GM23338 (cell line): Measurements from ENCODE around the gene TNNT1. TPM values are rescaled to one million over a fixed set of nuclear protein-coding genes. Genes with fewer than 3 reads are reported as not detected.
A peak's percentile ranks its signal among the peaks of the same experiment; 100 is the strongest.

Experiments used
- ATAC-seq: fragments of 200-7000 bp; cut with Tn5 transposase; 3 replicates; pipeline ENCODE4 v1.9.1; 2020
- DNase-seq: peaks from one replicate; pipeline ENCODE4 v3.0.0-alpha.2; 2015; ENCODE audit warnings: low spot score
- H2AFZ ChIP-seq: fragments of 200-600 bp; sonication (generic); 2 replicates; pipeline ENCODE4 v1.8.0; 2016; ENCODE audit warnings: antibody characterized with exemption, mild to moderate bottlenecking, moderate library complexity
- H3F3A ChIP-seq: fragments of 200-600 bp; sonication (generic); replicated peaks from 2 replicates; pipeline ENCODE4 v1.8.0; 2017; ENCODE audit warnings: antibody characterized with exemption, mixed run types, low read depth
- H3K27ac ChIP-seq: fragments of 200-600 bp; sonication (generic); 2 replicates; pipeline ENCODE4 v1.6.1; 2016; ENCODE audit warnings: low read depth
- H3K27me3 ChIP-seq: fragments of 200-600 bp; sonication (generic); 2 replicates; pipeline ENCODE4 v1.8.0; 2016; ENCODE audit warnings: mild to moderate bottlenecking, mixed run types, moderate library complexity; ENCODE audit not compliant: insufficient read depth
- H3K36me3 ChIP-seq: fragments of 200-600 bp; sonication (generic); 2 replicates; pipeline ENCODE4 v1.8.0; 2016; ENCODE audit warnings: mild to moderate bottlenecking; ENCODE audit not compliant: insufficient read depth
- H3K4me1 ChIP-seq: fragments of 200-600 bp; sonication (generic); 2 replicates; pipeline ENCODE4 v1.8.0; 2016; ENCODE audit warnings: mild to moderate bottlenecking, moderate library complexity; ENCODE audit not compliant: insufficient read depth
- H3K4me2 ChIP-seq: fragments of 200-600 bp; sonication (generic); 2 replicates; pipeline ENCODE4 v1.7.1; 2017; ENCODE audit warnings: mixed run types
- H3K4me3 ChIP-seq: fragments of 200-600 bp; sonication (generic); 2 replicates; pipeline ENCODE4 v1.6.1; 2016; ENCODE audit warnings: mixed run types
- H3K79me2 ChIP-seq: fragments of 200-600 bp; sonication (generic); replicated peaks from 2 replicates; pipeline ENCODE4 v1.8.0; 2017; ENCODE audit warnings: mild to moderate bottlenecking; ENCODE audit not compliant: insufficient read depth
- H3K9me2 ChIP-seq: fragments of 200-600 bp; sonication (generic); 2 replicates; pipeline ENCODE4 v1.8.0; 2017; ENCODE audit not compliant: insufficient read depth
- H4K20me1 ChIP-seq: fragments of 200-600 bp; sonication (generic); replicated peaks from 2 replicates; pipeline ENCODE4 v1.8.0; 2017; ENCODE audit warnings: mild to moderate bottlenecking; ENCODE audit not compliant: insufficient read depth
- H3K27ac Mint-ChIP-seq: 2 replicates; pipeline ENCODE4 v1.8.0; 2020; ENCODE audit warnings: inconsistent platforms, mild to moderate bottlenecking, moderate library complexity, mixed read lengths
- H3K27me3 Mint-ChIP-seq: 3 replicates; pipeline ENCODE4 v1.8.0; 2022; ENCODE audit warnings: low read depth, mild to moderate bottlenecking, moderate library complexity, mixed read lengths, inconsistent platforms; ENCODE audit not compliant: insufficient read depth, poor library complexity
- H3K36me3 Mint-ChIP-seq: 3 replicates; pipeline ENCODE4 v1.8.0; 2021; ENCODE audit warnings: low read depth, mild to moderate bottlenecking, inconsistent platforms, moderate library complexity, mixed read lengths
- H3K4me1 Mint-ChIP-seq: 3 replicates; pipeline ENCODE4 v1.8.0; 2020; ENCODE audit warnings: mild to moderate bottlenecking, inconsistent platforms, mixed read lengths
- H3K4me3 Mint-ChIP-seq: 3 replicates; pipeline ENCODE4 v1.8.0; 2021; ENCODE audit warnings: moderate library complexity, mild to moderate bottlenecking, inconsistent platforms, mixed read lengths
- H3K9me3 Mint-ChIP-seq: 3 replicates; pipeline ENCODE4 v1.8.0; 2020; ENCODE audit warnings: moderate library complexity, mild to moderate bottlenecking, inconsistent platforms, mixed read lengths
- CREB1 ChIP-seq: fragments of 250-450 bp; sonication (Bioruptor Pico); IDR thresholded peaks from 2 replicates; pipeline ENCODE4 v1.5.0; 2020; ENCODE audit warnings: low read depth, mild to moderate bottlenecking, moderate library complexity
- EZH2 ChIP-seq: fragments of 200-600 bp; sonication (generic); IDR thresholded peaks from one replicate; pipeline ENCODE4 v1.8.0; 2017; ENCODE audit warnings: antibody characterized with exemption, mild to moderate bottlenecking, low read depth; ENCODE audit not compliant: unreplicated experiment
- EZH2phosphoT487 ChIP-seq: fragments of 200-600 bp; sonication (generic); IDR thresholded peaks from one replicate; pipeline ENCODE4 v1.8.1; 2018; ENCODE audit warnings: antibody characterized with exemption; ENCODE audit not compliant: unreplicated experiment
- JUNB ChIP-seq: IDR thresholded peaks from one replicate; pipeline ENCODE4 v1.6.1; 2016; ENCODE audit warnings: antibody characterized with exemption; ENCODE audit not compliant: unreplicated experiment
- NANOG ChIP-seq: IDR thresholded peaks from 2 replicates; pipeline ENCODE4 v1.6.1; 2016; ENCODE audit warnings: antibody characterized with exemption, borderline replicate concordance
- POLR2AphosphoS5 ChIP-seq: IDR thresholded peaks from 2 replicates; pipeline ENCODE4 v1.6.1; 2016; ENCODE audit warnings: antibody characterized with exemption, low read depth
- STAT1 ChIP-seq: IDR thresholded peaks from one replicate; pipeline ENCODE4 v1.6.1; 2016; ENCODE audit warnings: antibody characterized with exemption; ENCODE audit not compliant: unreplicated experiment
- ZNF114 ChIP-seq: fragments of 250-450 bp; sonication (Bioruptor Pico); IDR thresholded peaks from 2 replicates; pipeline ENCODE4 v1.5.0; 2020; ENCODE audit warnings: mild to moderate bottlenecking, moderate library complexity
- long read RNA-seq: library from polyadenylated mRNA; unstranded; transcript quantifications from one replicate; pipeline ENCODE4 v2.0.0, GENCODE V29; 2020; ENCODE audit not compliant: unreplicated experiment
- polyA plus RNA-seq: library from polyadenylated mRNA; unstranded; fragments of >200 nt; fragmentation: Nextera tagmentation; extraction: Ambion mirVana; gene quantifications from 2 replicates; pipeline ENCODE4 v1.2.1, GENCODE V29; 2016
- total RNA-seq: library from RNA; depleted of rRNA; stranded (reverse); fragments of >200 nt; shearing (Covaris generic); gene quantifications from 2 replicates; pipeline ENCODE4 v1.2.3, GENCODE V29; 2014; rRNA removed
- TF ChIP-seq, protein P1 (sequence below): IDR thresholded peaks from 2 replicates; pipeline ENCODE4 v1.6.1; 2016; ENCODE audit warnings: antibody characterized with exemption
- TF ChIP-seq, protein P2 (sequence below): fragments of 250-450 bp; sonication (Bioruptor Pico); IDR thresholded peaks from 2 replicates; pipeline ENCODE4 v1.5.0; 2020; ENCODE audit warnings: mild to moderate bottlenecking, moderate library complexity
- TF ChIP-seq, protein P3 (sequence below): IDR thresholded peaks from one replicate; pipeline ENCODE4 v1.6.1; 2018; ENCODE audit warnings: antibody characterized with exemption; ENCODE audit not compliant: unreplicated experiment

Gene TNNT1, protein sequence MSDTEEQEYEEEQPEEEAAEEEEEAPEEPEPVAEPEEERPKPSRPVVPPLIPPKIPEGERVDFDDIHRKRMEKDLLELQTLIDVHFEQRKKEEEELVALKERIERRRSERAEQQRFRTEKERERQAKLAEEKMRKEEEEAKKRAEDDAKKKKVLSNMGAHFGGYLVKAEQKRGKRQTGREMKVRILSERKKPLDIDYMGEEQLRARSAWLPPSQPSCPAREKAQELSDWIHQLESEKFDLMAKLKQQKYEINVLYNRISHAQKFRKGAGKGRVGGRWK
- total RNA-seq = 51.4 and 59.3 TPM in 2 replicates
- 139 and 150 TPM in 2 replicates for polyA plus RNA-seq
- long read RNA-seq, transcript TNNT1-204 (10 exons, 995 nt) = major isoform, 15 of 64 reads
- long read RNA-seq, transcript TNNT1-208 (11 exons, 1,065 nt) = minor isoform, 10 of 64 reads
- long read RNA-seq, partial matches to known transcripts = 7 of 64 reads
- long read RNA-seq, other reads (novel, unspliced or antisense) = 32 of 64 reads

DNA sequence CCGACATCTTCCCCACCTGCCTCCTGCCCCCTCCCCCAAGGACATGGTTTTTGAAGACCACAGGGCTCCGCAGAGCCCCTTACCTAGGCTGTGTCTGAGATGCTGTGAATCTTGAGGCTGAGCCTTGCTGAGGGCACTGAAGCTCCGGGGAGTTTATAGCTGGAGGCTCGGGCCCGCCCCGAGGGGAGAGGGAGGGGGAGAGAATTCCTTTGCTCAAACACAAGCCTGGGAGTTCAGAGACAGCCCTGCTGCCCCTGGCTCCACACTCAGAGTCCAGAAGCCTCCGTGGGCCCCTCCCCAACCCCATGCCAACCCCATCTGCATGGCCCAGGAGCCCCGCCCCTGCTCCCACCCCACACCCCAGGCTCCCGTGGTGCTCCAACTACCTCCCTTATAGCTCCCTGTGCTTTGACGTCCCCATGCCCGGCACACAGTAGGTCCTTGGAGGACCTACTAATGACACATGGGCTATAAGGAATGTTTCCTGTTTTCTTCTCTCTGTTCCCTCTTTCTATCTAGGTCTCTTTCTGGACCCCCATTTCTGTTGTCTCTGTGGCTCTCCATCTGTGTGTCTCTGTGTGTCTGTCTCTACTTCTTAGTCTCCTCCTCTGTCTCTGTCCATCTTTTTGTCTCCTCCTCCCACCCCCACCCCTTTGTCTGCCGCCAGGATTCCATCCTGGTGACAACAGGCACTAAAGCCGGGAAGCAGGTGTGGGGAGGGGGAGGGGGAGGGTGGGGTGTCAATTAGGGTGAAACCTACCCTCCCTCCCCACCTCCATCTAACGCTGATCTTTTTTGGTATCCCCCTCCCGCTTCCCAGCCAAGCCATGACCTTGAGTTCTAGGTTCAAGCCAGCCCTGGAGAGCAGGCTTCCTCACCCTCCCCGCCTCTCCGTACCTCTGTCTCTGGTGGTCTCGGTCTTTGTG is at the start of gene TNNT1:
TSS of gene TNNT1 (minus strand) at position 129 of the 926 bp plus-strand sequence. CDS start 2,049 bp downstream, outside the sequence.
- Histone ChIP-seq H3K36me3 (no peaks in the 10 kb centered on the region; the same call in 1 of the 2 replicates), H3K4me2 (peak within 1 kb of the TSS; percentile 84), H3K9me2 (no peaks in the 10 kb centered on the region), H3K4me1 (peaks cover 25% of the 10 kb centered on the region), H4K20me1 (no peaks in the 10 kb centered on the region; the same call in 1 of the 2 replicates), H3K27ac (0 out of 2 replicates have a peak within 1 kb of the TSS, but pooled peaks have one; percentile 32), H3K4me3 (peak within 1 kb of the TSS; percentile 56), H3F3A (peaks cover 14% of the 10 kb centered on the region; the same call in 1 of the 2 replicates), H3K27me3 (peaks cover 9% of the 10 kb centered on the region; the same call in 1 of the 2 replicates), H2AFZ (peak within 1 kb of the TSS; percentile 18; the same call in 1 of the 2 replicates), H3K79me2 (no peaks in the 10 kb centered on the region)
- H3K4me3 Mint-ChIP-seq = peak within 1 kb of the TSS; percentile 65
- H3K36me3 Mint-ChIP-seq = peaks cover 35% of the 10 kb centered on the region
- peaks cover 5% of the 10 kb centered on the region for H3K9me3 Mint-ChIP-seq
- ATAC-seq (peak; percentile 37), DNase-seq (peak; percentile 83)
- H3K27me3 Mint-ChIP-seq = peaks cover 19% of the 10 kb centered on the region
- H3K4me1 Mint-ChIP-seq = peaks cover 36% of the 10 kb centered on the region
- H3K27ac Mint-ChIP-seq = 0 out of 2 replicates have a peak within 1 kb of the TSS, but pooled peaks have one; percentile 4
- TF ChIP-seq, protein P1, sequence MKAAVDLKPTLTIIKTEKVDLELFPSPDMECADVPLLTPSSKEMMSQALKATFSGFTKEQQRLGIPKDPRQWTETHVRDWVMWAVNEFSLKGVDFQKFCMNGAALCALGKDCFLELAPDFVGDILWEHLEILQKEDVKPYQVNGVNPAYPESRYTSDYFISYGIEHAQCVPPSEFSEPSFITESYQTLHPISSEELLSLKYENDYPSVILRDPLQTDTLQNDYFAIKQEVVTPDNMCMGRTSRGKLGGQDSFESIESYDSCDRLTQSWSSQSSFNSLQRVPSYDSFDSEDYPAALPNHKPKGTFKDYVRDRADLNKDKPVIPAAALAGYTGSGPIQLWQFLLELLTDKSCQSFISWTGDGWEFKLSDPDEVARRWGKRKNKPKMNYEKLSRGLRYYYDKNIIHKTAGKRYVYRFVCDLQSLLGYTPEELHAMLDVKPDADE = no peak
- TF ChIP-seq STAT1 (no peak), JUNB (no peak), CREB1 (CRISPR knock-in tag) (no peak), EZH2phosphoT487 (no peak), POLR2AphosphoS5 (no peak), EZH2 (no peak), NANOG (no peak), ZNF114 (CRISPR knock-in tag) (no peak)
- TF ChIP-seq, protein P2, sequence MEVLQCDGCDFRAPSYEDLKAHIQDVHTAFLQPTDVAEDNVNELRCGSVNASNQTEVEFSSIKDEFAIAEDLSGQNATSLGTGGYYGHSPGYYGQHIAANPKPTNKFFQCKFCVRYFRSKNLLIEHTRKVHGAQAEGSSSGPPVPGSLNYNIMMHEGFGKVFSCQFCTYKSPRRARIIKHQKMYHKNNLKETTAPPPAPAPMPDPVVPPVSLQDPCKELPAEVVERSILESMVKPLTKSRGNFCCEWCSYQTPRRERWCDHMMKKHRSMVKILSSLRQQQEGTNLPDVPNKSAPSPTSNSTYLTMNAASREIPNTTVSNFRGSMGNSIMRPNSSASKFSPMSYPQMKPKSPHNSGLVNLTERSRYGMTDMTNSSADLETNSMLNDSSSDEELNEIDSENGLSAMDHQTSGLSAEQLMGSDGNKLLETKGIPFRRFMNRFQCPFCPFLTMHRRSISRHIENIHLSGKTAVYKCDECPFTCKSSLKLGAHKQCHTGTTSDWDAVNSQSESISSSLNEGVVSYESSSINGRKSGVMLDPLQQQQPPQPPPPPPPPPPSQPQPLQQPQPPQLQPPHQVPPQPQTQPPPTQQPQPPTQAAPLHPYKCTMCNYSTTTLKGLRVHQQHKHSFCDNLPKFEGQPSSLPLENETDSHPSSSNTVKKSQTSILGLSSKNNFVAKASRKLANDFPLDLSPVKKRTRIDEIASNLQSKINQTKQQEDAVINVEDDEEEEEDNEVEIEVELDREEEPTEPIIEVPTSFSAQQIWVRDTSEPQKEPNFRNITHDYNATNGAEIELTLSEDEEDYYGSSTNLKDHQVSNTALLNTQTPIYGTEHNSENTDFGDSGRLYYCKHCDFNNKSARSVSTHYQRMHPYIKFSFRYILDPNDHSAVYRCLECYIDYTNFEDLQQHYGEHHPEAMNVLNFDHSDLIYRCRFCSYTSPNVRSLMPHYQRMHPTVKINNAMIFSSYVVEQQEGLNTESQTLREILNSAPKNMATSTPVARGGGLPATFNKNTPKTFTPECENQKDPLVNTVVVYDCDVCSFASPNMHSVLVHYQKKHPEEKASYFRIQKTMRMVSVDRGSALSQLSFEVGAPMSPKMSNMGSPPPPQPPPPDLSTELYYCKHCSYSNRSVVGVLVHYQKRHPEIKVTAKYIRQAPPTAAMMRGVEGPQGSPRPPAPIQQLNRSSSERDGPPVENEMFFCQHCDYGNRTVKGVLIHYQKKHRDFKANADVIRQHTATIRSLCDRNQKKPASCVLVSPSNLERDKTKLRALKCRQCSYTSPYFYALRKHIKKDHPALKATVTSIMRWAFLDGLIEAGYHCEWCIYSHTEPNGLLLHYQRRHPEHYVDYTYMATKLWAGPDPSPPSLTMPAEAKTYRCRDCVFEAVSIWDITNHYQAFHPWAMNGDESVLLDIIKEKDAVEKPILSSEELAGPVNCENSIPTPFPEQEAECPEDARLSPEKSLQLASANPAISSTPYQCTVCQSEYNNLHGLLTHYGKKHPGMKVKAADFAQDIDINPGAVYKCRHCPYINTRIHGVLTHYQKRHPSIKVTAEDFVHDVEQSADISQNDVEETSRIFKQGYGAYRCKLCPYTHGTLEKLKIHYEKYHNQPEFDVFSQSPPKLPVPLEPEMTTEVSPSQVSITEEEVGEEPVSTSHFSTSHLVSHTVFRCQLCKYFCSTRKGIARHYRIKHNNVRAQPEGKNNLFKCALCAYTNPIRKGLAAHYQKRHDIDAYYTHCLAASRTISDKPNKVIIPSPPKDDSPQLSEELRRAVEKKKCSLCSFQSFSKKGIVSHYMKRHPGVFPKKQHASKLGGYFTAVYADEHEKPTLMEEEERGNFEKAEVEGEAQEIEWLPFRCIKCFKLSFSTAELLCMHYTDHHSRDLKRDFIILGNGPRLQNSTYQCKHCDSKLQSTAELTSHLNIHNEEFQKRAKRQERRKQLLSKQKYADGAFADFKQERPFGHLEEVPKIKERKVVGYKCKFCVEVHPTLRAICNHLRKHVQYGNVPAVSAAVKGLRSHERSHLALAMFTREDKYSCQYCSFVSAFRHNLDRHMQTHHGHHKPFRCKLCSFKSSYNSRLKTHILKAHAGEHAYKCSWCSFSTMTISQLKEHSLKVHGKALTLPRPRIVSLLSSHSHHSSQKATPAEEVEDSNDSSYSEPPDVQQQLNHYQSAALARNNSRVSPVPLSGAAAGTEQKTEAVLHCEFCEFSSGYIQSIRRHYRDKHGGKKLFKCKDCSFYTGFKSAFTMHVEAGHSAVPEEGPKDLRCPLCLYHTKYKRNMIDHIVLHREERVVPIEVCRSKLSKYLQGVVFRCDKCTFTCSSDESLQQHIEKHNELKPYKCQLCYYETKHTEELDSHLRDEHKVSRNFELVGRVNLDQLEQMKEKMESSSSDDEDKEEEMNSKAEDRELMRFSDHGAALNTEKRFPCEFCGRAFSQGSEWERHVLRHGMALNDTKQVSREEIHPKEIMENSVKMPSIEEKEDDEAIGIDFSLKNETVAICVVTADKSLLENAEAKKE (CRISPR knock-in tag) = no peak
- TF ChIP-seq, protein P3, sequence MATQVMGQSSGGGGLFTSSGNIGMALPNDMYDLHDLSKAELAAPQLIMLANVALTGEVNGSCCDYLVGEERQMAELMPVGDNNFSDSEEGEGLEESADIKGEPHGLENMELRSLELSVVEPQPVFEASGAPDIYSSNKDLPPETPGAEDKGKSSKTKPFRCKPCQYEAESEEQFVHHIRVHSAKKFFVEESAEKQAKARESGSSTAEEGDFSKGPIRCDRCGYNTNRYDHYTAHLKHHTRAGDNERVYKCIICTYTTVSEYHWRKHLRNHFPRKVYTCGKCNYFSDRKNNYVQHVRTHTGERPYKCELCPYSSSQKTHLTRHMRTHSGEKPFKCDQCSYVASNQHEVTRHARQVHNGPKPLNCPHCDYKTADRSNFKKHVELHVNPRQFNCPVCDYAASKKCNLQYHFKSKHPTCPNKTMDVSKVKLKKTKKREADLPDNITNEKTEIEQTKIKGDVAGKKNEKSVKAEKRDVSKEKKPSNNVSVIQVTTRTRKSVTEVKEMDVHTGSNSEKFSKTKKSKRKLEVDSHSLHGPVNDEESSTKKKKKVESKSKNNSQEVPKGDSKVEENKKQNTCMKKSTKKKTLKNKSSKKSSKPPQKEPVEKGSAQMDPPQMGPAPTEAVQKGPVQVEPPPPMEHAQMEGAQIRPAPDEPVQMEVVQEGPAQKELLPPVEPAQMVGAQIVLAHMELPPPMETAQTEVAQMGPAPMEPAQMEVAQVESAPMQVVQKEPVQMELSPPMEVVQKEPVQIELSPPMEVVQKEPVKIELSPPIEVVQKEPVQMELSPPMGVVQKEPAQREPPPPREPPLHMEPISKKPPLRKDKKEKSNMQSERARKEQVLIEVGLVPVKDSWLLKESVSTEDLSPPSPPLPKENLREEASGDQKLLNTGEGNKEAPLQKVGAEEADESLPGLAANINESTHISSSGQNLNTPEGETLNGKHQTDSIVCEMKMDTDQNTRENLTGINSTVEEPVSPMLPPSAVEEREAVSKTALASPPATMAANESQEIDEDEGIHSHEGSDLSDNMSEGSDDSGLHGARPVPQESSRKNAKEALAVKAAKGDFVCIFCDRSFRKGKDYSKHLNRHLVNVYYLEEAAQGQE = no peak
